ENCODE measurements around the gene NLRP1. TPM values are rescaled to one million over a fixed set of nuclear protein-coding genes. Genes with fewer than 3 reads are reported as not detected.

Gene NLRP1
- total and polyA plus RNA-seq, 9 of the 15 experiments (the other 6 are each of a cell fraction or from before 2014, with no cell fraction given), result 4.0 to 69.4 (median 27.7) TPM

DNA sequence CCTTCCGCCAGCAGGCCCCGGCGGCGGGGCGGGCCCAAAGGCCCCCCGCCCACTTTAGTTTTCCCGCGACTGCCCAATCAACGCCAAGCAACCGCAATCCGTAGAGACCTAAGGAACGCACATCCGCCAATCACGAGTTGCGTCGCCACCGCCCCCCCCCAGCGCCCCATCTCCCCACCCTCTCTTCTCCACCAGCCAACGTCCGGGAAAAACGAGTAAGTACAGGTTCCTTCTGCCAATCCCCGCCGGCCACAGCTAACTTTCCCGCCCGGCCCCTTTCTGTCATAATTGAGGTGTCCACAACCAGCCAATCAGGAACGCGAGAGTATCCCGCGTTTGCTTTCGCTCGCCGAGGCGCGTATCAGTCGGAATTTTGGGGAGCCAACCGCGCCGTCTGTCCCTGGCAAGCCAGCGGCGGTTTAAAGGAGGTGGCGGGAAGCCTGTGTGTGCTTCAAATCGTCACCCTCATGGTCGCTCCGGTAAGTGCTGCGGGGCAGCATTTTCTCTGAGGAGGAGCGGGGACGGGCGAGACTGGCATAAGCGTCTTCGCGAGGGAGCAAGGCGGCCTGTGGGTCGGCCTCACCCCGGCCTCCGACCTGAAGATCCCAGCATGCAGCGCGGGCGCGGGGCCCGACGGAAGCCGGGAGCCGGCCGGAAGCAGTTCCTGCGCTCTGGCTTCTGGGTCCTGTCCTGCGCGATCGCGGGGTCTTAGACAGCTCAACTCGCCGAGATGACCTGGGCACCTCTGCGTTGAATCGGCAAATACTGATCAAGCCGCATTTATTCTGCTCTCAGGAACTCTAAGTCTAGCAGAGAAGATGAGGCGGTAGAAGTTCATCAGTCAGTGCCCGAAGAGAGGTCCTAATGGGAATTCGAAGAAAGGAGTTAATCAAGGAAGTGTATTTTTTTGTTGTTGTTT, 97.8 kb downstream of the NLRP1 start, which contains the start of gene MIS12 (continued):
- TF ChIP-seq, protein P1, sequence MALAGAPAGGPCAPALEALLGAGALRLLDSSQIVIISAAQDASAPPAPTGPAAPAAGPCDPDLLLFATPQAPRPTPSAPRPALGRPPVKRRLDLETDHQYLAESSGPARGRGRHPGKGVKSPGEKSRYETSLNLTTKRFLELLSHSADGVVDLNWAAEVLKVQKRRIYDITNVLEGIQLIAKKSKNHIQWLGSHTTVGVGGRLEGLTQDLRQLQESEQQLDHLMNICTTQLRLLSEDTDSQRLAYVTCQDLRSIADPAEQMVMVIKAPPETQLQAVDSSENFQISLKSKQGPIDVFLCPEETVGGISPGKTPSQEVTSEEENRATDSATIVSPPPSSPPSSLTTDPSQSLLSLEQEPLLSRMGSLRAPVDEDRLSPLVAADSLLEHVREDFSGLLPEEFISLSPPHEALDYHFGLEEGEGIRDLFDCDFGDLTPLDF (CRISPR knock-in tag; IDR thresholded peaks at IDR 0.05), result peak; percentile 87
- no peak for TF ChIP-seq PCBP1 (IDR thresholded peaks at IDR 0.05; ENCODE audit: low read depth, low read length, poor library complexity, severe bottlenecking)
- peak in 1 of 2 experiments; percentile 52; a peak in 1 of 4 replicates for TF ChIP-seq HDAC1 (IDR thresholded peaks at IDR 0.05)
- TF ChIP-seq SP1 (CRISPR knock-in tag; IDR thresholded peaks at IDR 0.05), result peak; percentile 53
- TF ChIP-seq GTF2E2 (tag; IDR thresholded peaks at IDR 0.05), result peak; percentile 85
- peak; percentile 38 for TF ChIP-seq RBM25 (IDR thresholded peaks at IDR 0.05; ENCODE audit: low read depth, low read length, severe bottlenecking)
- TF ChIP-seq POLR2A (conservative IDR thresholded peaks at IDR 0.05), result peak; percentile 97
- TF ChIP-seq, protein P2, sequence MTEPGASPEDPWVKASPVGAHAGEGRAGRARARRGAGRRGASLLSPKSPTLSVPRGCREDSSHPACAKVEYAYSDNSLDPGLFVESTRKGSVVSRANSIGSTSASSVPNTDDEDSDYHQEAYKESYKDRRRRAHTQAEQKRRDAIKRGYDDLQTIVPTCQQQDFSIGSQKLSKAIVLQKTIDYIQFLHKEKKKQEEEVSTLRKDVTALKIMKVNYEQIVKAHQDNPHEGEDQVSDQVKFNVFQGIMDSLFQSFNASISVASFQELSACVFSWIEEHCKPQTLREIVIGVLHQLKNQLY (CRISPR knock-in tag; conservative IDR thresholded peaks at IDR 0.05), result no peak
- TF ChIP-seq ATF1 (CRISPR knock-in tag; IDR thresholded peaks at IDR 0.05), result no peak
- TF ChIP-seq ATF1 (tag; IDR thresholded peaks at IDR 0.05), result peak; percentile 94
- TF ChIP-seq, protein P3, sequence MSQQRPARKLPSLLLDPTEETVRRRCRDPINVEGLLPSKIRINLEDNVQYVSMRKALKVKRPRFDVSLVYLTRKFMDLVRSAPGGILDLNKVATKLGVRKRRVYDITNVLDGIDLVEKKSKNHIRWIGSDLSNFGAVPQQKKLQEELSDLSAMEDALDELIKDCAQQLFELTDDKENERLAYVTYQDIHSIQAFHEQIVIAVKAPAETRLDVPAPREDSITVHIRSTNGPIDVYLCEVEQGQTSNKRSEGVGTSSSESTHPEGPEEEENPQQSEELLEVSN (IDR thresholded peaks at IDR 0.05; ENCODE audit: borderline replicate concordance in 1 of 2, extremely low read depth in 1 of 2, insufficient read depth in 1 of 2, insufficient read length in 1 of 2, low read depth in 1 of 2, low read length in 1 of 2, poor library complexity in 1 of 2, severe bottlenecking in 1 of 2), result peak; percentile 91 to 95
- peak; percentile 51; the same call in 1 of the 2 replicates for TF ChIP-seq ELF1 (tag; IDR thresholded peaks at IDR 0.05)
- TF ChIP-seq MYNN (IDR thresholded peaks at IDR 0.05), result no peak
- no peak for TF ChIP-seq MYNN (CRISPR knock-in tag; IDR thresholded peaks at IDR 0.05)
- no peak for TF ChIP-seq TCF3 (CRISPR knock-in tag; IDR thresholded peaks at IDR 0.05)
- TF ChIP-seq CBFA2T2 (conservative IDR thresholded peaks at IDR 0.05), result no peak
- TF ChIP-seq ARNT (IDR thresholded peaks at IDR 0.05), result peak in 1 of 2 experiments; percentile 55; a peak in 1 of 4 replicates
- TF ChIP-seq TEAD4 (IDR thresholded peaks at IDR 0.05; ENCODE audit: low read length), result peak; percentile 48; the same call in 1 of the 2 replicates
- no peak for TF ChIP-seq TEAD4 (CRISPR knock-in tag; IDR thresholded peaks at IDR 0.05; ENCODE audit: borderline replicate concordance)
- TF ChIP-seq TAF7 (tag; IDR thresholded peaks at IDR 0.05), result peak; percentile 75
- no peak for TF ChIP-seq ZNF24 (IDR thresholded peaks at IDR 0.05)
- no peak for TF ChIP-seq RBM15 (IDR thresholded peaks at IDR 0.05; ENCODE audit: insufficient read depth, low read length)
- no peak for TF ChIP-seq NELFE (IDR thresholded peaks at IDR 0.05; ENCODE audit: insufficient read depth, insufficient read length)
- TF ChIP-seq FIP1L1 (IDR thresholded peaks at IDR 0.05; ENCODE audit: low read depth, low read length, poor library complexity, severe bottlenecking), result no peak
- peak; percentile 96 for TF ChIP-seq POLR2G (IDR thresholded peaks at IDR 0.05; ENCODE audit: low read depth, low read length)

Measured in K562 (cell line).